GM19463 (cell line): ENCODE measurements around the gene VPS9D1.

Experiments
- ATAC-seq: cut with Tn5 transposase; IDR thresholded peaks from one replicate; pipeline ENCODE4 v1.9.1; 2021; ENCODE audit warnings: mild to moderate bottlenecking, moderate library complexity; ENCODE audit not compliant: unreplicated experiment

Gene VPS9D1

GRCh38 chr16:89720813-89721545 is at the start of gene VPS9D1, which contains the start of gene ZNF276:
Gene VPS9D1 (minus strand): TSS chr16:89720898. CDS start chr16:89720861, 37 bp downstream.
Gene ZNF276 (plus strand): TSS chr16:89721537. CDS start chr16:89721641, 104 bp downstream.
- ATAC-seq: peak; percentile 54

- ATAC-seq: no peak
These were observed 49.7 kb upstream of the VPS9D1 start for GRCh38 chr16:89770367-89770766.

- no peak for ATAC-seq
These were observed 44.7 kb upstream of the VPS9D1 start for GRCh38 chr16:89765292-89765830.

- peak; percentile 88 for ATAC-seq
These were observed 44.1 kb upstream of the VPS9D1 start for GRCh38 chr16:89764711-89765201.

- ATAC-seq: no peak
These were observed 40.7 kb upstream of the VPS9D1 start for GRCh38 chr16:89761304-89761922.

- ATAC-seq: no peak
These were observed 39.1 kb upstream of the VPS9D1 start for GRCh38 chr16:89759746-89760340.

GRCh38 chr16:89749637-89750036 is 28.9 kb upstream of the VPS9D1 start:
- ATAC-seq: no peak

- no peak for ATAC-seq
These were observed 28.2 kb upstream of the VPS9D1 start for GRCh38 chr16:89748921-89749320.

- no peak for ATAC-seq
These were observed 27.4 kb upstream of the VPS9D1 start for GRCh38 chr16:89748076-89748475.

GRCh38 chr16:89746043-89746442 is 25.3 kb upstream of the VPS9D1 start:
- no peak for ATAC-seq

- ATAC-seq: no peak
These were observed 24.1 kb upstream of the VPS9D1 start for GRCh38 chr16:89744813-89745212.

- no peak for ATAC-seq
These were observed 22.2 kb upstream of the VPS9D1 start for GRCh38 chr16:89742948-89743347.

- no peak for ATAC-seq
These were observed 20.8 kb upstream of the VPS9D1 start for GRCh38 chr16:89741342-89742014.

- no peak for ATAC-seq
These were observed 18.7 kb upstream of the VPS9D1 start for GRCh38 chr16:89739383-89739782.

- ATAC-seq: no peak
These were observed 18.0 kb upstream of the VPS9D1 start for GRCh38 chr16:89738538-89739317.

GRCh38 chr16:89738072-89738377 is 17.3 kb upstream of the VPS9D1 start:
- ATAC-seq: no peak

GRCh38 chr16:89737341-89738071 is 16.8 kb upstream of the VPS9D1 start:
- no peak for ATAC-seq

GRCh38 chr16:89736554-89736953 is 15.9 kb upstream of the VPS9D1 start:
- no peak for ATAC-seq

GRCh38 chr16:89733792-89734191 is 13.1 kb upstream of the VPS9D1 start:
- no peak for ATAC-seq

GRCh38 chr16:89733322-89733721 is 12.6 kb upstream of the VPS9D1 start:
- ATAC-seq: no peak
